Upper lobe of right lung (tissue), 1 donor: ENCODE data around the gene POMGNT1. TPM values are rescaled to one million over a fixed set of nuclear protein-coding genes. Genes with fewer than 3 reads are reported as not detected.
A peak's percentile ranks its signal among the peaks of the same experiment; 100 is the strongest.

Experiments
- ATAC-seq: fragments of 200-7000 bp; cut with Tn5 transposase; one replicate; pipeline ENCODE4 v1.9.1; 2020; ENCODE audit warnings: mild to moderate bottlenecking, moderate library complexity
- DNase-seq: peaks from one replicate; pipeline ENCODE4 v3.0.0-alpha.2; 2020
- H3K27ac ChIP-seq: fragments of 200-600 bp; one replicate; pipeline ENCODE4 v1.8.0; 2022
- H3K27me3 ChIP-seq: fragments of 200-600 bp; one replicate; pipeline ENCODE4 v1.8.0; 2022; ENCODE audit warnings: mild to moderate bottlenecking
- H3K36me3 ChIP-seq: fragments of 200-600 bp; one replicate; pipeline ENCODE4 v1.8.0; 2022
- H3K4me1 ChIP-seq: fragments of 200-600 bp; one replicate; pipeline ENCODE4 v1.8.0; 2022
- H3K4me3 ChIP-seq: fragments of 200-600 bp; one replicate; pipeline ENCODE4 v1.8.0; 2022; ENCODE audit warnings: mild to moderate bottlenecking
- H3K9me3 ChIP-seq: fragments of 200-600 bp; one replicate; pipeline ENCODE4 v1.8.0; 2022
- CTCF ChIP-seq: fragments of 200-600 bp; IDR thresholded peaks from one replicate; pipeline ENCODE4 v1.8.0; 2022; ENCODE audit warnings: antibody characterized with exemption
- intact Hi-C: fragments of 100-400 bp; cut with DNase I; formaldehyde crosslinking; loops from one replicate; pipeline ENCODE4 v1.11.0; 2022
- total RNA-seq: library from RNA; stranded (reverse); fragmentation: NEBNext Ultra II Directional; extraction: Animal tissue kit (Norgen Biotek cat#: 25700); gene quantifications from one replicate; pipeline ENCODE4 v1.2.1, GENCODE V29; 2021
- donor health status: DM: no; HTN: yes; CAD: no; lungs with severe emphysema.

Gene POMGNT1
- total RNA-seq, 1 donor from 2014 or later, result 63.0 TPM

GRCh38 chr1:46193984-46194570 is 4.2 kb downstream of the POMGNT1 start:
- Histone ChIP-seq H3K27me3 (no peaks in the 10 kb centered on the region), H3K4me1 (peaks cover 8% of the 10 kb centered on the region), H3K36me3 (peaks cover 49% of the 10 kb centered on the region), H3K4me3 (no peak overlapping the region), H3K27ac (no peak overlapping the region), H3K9me3 (no peaks in the 10 kb centered on the region)
- TF ChIP-seq CTCF, result no peak
- ATAC-seq, result no peak
- intact Hi-C loops, result no loop called here
- DNase-seq, result no peak

GRCh38 chr1:46193285-46193684 is 4.9 kb downstream of the POMGNT1 start:
- Histone ChIP-seq H3K27me3 (no peaks in the 10 kb centered on the region), H3K36me3 (peaks cover 49% of the 10 kb centered on the region), H3K4me3 (no peak overlapping the region), H3K27ac (no peak overlapping the region), H3K9me3 (no peaks in the 10 kb centered on the region), H3K4me1 (peaks cover 16% of the 10 kb centered on the region)
- no peak for DNase-seq
- TF ChIP-seq CTCF, result no peak
- intact Hi-C loops, result no loop called here
- ATAC-seq, result no peak

- Histone ChIP-seq H3K9me3 (no peaks in the 10 kb centered on the region), H3K36me3 (peaks cover 49% of the 10 kb centered on the region), H3K27ac (no peak overlapping the region), H3K4me3 (no peak overlapping the region), H3K4me1 (peaks cover 12% of the 10 kb centered on the region), H3K27me3 (no peaks in the 10 kb centered on the region)
- DNase-seq (no peak), ATAC-seq (no peak)
- TF ChIP-seq CTCF, result no peak
- intact Hi-C loops, result no loop called here
These were observed 6.1 kb downstream of the POMGNT1 start for GRCh38 chr1:46192171-46192570.

GRCh38 chr1:46191033-46191701 is 7.1 kb downstream of the POMGNT1 start:
- no peak overlapping the region for H3K27ac ChIP-seq
- peaks cover 12% of the 10 kb centered on the region for H3K4me1 ChIP-seq

GRCh38 chr1:46190539-46190938 is 7.7 kb downstream of the POMGNT1 start:
- ATAC-seq (peak; percentile 57), DNase-seq (no peak)
- Histone ChIP-seq H3K27me3 (no peaks in the 10 kb centered on the region), H3K4me1 (peaks cover 12% of the 10 kb centered on the region), H3K4me3 (no peak overlapping the region), H3K27ac (no peak overlapping the region), H3K9me3 (no peaks in the 10 kb centered on the region), H3K36me3 (peaks cover 37% of the 10 kb centered on the region)
- TF ChIP-seq CTCF, result no peak
- intact Hi-C loops, result no loop called here

More at GRCh38 chr1:46191033-46191701, 7.1 kb downstream of the POMGNT1 start:
- ATAC-seq (no peak), DNase-seq (no peak)
- H3K4me3 ChIP-seq, result no peak overlapping the region
- H3K27me3 ChIP-seq, result no peaks in the 10 kb centered on the region
- intact Hi-C loops, result no loop called here
- peaks cover 44% of the 10 kb centered on the region for H3K36me3 ChIP-seq
- TF ChIP-seq CTCF, result no peak
- no peaks in the 10 kb centered on the region for H3K9me3 ChIP-seq
